Neural crest cell (in vitro differentiated cells): ENCODE data around the gene PACC1. TPM values are rescaled to one million over a fixed set of nuclear protein-coding genes. Genes with fewer than 3 reads are reported as not detected.

Experiments
- DNase-seq: peaks from one replicate; pipeline ENCODE4 v3.0.0; 2021; ENCODE audit warnings: low read depth, mixed read lengths, low spot score
- H3K27ac Mint-ChIP-seq: one replicate; pipeline ENCODE4 v1.8.0; 2021; ENCODE audit warnings: mild to moderate bottlenecking, mixed read lengths; ENCODE audit not compliant: unreplicated experiment
- H3K27me3 Mint-ChIP-seq: 2 replicates; pipeline ENCODE4 v1.8.0; 2021; ENCODE audit warnings: low read depth, mild to moderate bottlenecking, mixed read lengths
- H3K36me3 Mint-ChIP-seq: 2 replicates; pipeline ENCODE4 v1.8.0; 2021; ENCODE audit warnings: low read depth, mild to moderate bottlenecking, mixed read lengths
- H3K4me1 Mint-ChIP-seq: 2 replicates; pipeline ENCODE4 v1.8.0; 2021; ENCODE audit warnings: mixed read lengths
- H3K4me3 Mint-ChIP-seq: one replicate; pipeline ENCODE4 v1.8.0; 2021; ENCODE audit warnings: mild to moderate bottlenecking, mixed read lengths
- H3K9me3 Mint-ChIP-seq: 2 replicates; pipeline ENCODE4 v1.8.0; 2021; ENCODE audit warnings: mixed read lengths
- total RNA-seq: library from RNA; stranded (reverse); gene quantifications from 2 replicates; pipeline ENCODE4 v1.2.1, GENCODE V29; 2021
- TF ChIP-seq, protein P1 (sequence below): fragments of 200-600 bp; sonication (generic); conservative IDR thresholded peaks from 2 replicates; pipeline ENCODE4 v1.5.0; 2021; ENCODE audit warnings: antibody characterized with exemption, mild to moderate bottlenecking

PACC1 gene
- total RNA-seq, 1 donor from 2014 or later, result 28.3 TPM

DNA sequence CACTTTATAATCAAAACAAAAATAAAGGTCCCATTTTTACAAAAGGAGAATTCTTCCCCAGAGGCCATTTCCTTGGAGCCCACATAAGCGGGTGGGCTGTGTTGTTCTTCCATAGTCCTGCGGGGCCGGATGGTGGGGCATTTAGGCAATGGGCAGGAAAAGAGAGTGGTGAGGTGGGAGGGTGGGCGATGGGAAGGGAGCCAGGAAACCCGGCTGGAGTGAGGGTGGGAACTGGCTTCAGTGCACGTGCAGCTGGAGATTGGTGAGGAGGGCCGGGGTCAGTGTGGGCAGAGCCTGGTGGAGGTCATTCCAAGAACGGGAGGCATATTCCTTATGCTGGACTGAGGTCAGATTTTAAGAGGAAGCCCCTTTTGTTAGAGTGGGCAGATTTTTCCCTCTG lies 31.6 kb upstream of the PACC1 start:
- H3K27me3 Mint-ChIP-seq, result no peaks in the 10 kb centered on the region

DNA sequence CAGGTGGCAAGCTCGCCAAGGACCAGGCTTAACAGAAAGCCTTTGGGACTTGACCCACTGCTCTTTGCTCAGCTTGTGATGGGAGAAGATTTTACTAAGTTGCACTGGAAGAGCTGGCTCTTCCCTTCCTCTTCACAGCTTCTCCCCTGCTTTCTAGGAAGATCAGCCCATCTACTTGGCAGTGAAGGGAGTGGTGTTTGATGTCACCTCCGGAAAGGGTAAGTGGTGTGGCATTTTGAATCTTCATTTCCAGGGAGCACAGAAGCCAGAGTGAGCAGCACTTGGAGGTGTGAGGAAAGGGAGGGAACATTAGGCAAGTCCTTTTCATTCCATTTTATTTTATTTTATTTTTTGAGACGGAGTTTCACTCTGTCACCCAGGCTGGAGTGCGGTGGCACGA lies 27.7 kb upstream of the PACC1 start:
- Mint-ChIP-seq H3K27me3 (no peaks in the 10 kb centered on the region), H3K9me3 (no peaks in the 10 kb centered on the region), H3K4me1 (peaks cover 14% of the 10 kb centered on the region), H3K4me3 (no peak overlapping the region), H3K36me3 (no peaks in the 10 kb centered on the region), H3K27ac (no peak overlapping the region)
- no peak for DNase-seq
- TF ChIP-seq, protein P1, sequence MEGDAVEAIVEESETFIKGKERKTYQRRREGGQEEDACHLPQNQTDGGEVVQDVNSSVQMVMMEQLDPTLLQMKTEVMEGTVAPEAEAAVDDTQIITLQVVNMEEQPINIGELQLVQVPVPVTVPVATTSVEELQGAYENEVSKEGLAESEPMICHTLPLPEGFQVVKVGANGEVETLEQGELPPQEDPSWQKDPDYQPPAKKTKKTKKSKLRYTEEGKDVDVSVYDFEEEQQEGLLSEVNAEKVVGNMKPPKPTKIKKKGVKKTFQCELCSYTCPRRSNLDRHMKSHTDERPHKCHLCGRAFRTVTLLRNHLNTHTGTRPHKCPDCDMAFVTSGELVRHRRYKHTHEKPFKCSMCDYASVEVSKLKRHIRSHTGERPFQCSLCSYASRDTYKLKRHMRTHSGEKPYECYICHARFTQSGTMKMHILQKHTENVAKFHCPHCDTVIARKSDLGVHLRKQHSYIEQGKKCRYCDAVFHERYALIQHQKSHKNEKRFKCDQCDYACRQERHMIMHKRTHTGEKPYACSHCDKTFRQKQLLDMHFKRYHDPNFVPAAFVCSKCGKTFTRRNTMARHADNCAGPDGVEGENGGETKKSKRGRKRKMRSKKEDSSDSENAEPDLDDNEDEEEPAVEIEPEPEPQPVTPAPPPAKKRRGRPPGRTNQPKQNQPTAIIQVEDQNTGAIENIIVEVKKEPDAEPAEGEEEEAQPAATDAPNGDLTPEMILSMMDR, result no peak

More for the DNA sequence above, 31.6 kb upstream of the PACC1 start:
- TF ChIP-seq, protein P1, result no peak
- Mint-ChIP-seq H3K4me3 (no peak overlapping the region), H3K27ac (no peak overlapping the region), H3K4me1 (no peaks in the 10 kb centered on the region), H3K9me3 (no peaks in the 10 kb centered on the region), H3K36me3 (no peaks in the 10 kb centered on the region)
- no peak for DNase-seq

DNA sequence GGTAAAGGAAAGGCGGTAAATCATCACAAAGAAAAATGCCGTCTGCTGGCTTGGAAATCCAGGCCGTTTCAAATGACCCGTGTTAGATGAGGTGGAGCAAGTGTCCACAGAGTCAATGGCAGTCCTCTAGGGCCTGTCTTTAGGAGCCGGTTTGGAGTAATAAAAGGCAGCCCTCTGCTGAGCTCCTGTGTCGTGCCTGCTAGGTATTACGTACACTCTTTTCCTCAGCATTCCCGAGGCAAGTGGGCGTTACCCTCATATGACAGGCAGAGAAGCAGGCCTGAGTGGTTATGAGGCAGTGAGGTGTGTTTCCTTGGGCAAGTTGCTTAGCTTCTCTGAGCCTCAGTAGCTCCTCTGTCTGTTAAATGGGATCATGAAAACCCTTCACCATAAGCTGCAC lies 25.7 kb upstream of the PACC1 start:
- no peak for DNase-seq
- Mint-ChIP-seq H3K36me3 (no peaks in the 10 kb centered on the region), H3K27me3 (no peaks in the 10 kb centered on the region), H3K4me3 (no peak overlapping the region), H3K4me1 (peaks cover 14% of the 10 kb centered on the region), H3K9me3 (no peaks in the 10 kb centered on the region), H3K27ac (no peak overlapping the region)
- TF ChIP-seq, protein P1, result no peak

DNA sequence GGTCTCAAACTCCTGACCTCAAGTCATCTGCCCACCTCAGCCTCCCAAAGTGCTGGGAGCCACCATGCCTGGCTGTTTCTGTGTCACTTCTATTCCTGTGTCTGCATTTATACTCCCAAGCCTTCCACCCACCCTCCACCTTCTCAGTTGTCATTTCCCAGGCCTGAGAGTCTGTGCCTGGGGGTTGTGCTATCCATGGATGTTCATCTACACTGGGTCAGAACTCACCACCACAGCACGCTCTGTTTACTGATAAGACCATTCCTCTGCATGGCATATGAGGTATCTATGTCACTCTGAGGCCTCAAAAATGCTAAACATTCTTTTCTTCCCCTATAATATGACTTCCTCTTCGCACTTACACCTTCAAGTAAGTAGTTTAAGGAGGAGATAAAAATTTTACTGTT lies 24.1 kb upstream of the PACC1 start:
- Mint-ChIP-seq H3K9me3 (no peaks in the 10 kb centered on the region), H3K36me3 (no peaks in the 10 kb centered on the region), H3K27ac (no peak overlapping the region), H3K4me1 (peaks cover 17% of the 10 kb centered on the region), H3K27me3 (no peaks in the 10 kb centered on the region), H3K4me3 (no peak overlapping the region)
- DNase-seq, result no peak
- TF ChIP-seq, protein P1, result no peak

DNA sequence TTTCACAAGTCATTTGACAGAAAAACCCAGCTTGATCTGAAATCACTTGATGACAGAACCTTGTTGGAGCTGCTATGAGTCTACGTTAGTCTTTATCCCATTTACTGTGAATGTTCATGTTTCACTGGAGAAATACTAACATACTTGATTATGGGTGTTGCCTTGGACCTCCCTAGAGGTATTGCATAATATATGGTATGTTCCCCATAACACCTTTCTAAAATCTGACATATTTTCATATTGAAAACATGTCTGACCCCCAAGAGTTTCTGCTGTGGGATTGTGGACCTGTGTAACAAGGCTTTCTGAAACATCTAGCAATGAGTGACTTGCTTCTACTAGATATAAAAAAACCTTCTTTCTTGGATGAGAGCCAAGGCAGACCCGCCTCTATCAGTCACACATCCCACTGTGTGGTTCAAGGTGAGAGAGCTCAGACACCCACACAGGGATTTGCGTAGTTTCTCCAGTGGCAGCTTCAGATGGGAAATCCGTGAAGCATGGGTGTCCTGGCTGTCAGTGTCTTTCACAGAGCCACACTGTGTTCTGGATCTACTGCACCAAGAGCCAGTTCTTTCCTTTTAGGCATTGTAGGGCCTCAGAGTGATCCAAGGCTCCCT lies 22.6 kb upstream of the PACC1 start:
- Mint-ChIP-seq H3K36me3 (no peaks in the 10 kb centered on the region), H3K27me3 (no peaks in the 10 kb centered on the region), H3K9me3 (no peaks in the 10 kb centered on the region), H3K4me3 (no peak overlapping the region), H3K4me1 (peaks cover 24% of the 10 kb centered on the region), H3K27ac (peak overlapping the region; percentile 21)
- TF ChIP-seq, protein P1, result no peak
- DNase-seq, result no peak
